Measurements from ENCODE around the gene MDC1. TPM values are rescaled to one million over a fixed set of nuclear protein-coding genes. Genes with fewer than 3 reads are reported as not detected.

The MDC1 gene
- total and polyA plus RNA-seq, 2 of the 13 experiments (the other 11 are each of a cell fraction or from before 2014, with no cell fraction given): 8.4 to 14.0 TPM

DNA sequence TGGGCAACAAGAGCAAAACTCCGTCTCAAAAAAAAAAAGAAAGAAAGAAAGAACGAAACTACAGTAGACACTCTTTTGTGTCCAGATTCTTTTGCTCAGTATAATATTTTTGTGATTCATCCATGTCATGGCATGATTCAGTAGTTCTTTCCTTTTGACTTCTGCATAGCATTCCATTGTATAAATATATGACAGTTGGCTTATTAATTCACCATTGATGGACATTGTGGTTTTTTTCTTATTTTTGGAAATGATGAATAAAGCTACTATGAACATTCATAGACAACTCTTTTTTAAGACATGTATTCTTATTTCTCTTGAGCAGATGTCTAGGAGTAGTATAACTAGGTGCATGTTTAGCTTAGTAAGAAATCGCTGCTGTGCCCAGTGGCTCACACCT is 37.5 kb upstream of the MDC1 start:
- Histone ChIP-seq H3K9ac (ENCODE audit: insufficient read depth, low read depth, low read length) (no peak overlapping the region), H4K20me1 (ENCODE audit: insufficient read depth, low read length) (no peaks in the 10 kb centered on the region), H3K27me3 (ENCODE audit: control insufficient read depth in 1 of 2, insufficient read depth in 2 of 2, low read length in 2 of 2) (no peaks in the 10 kb centered on the region), H3K36me3 (replicated peaks in 1 of 2; ENCODE audit: control insufficient read depth in 1 of 2, insufficient read depth in 2 of 2, low read length in 2 of 2) (no peaks in the 10 kb centered on the region), H3K9me3 (ENCODE audit: low read length) (no peaks in the 10 kb centered on the region), H2AFZ (ENCODE audit: low read length) (no peak overlapping the region), H3K79me2 (ENCODE audit: insufficient read depth, low read length) (no peaks in the 10 kb centered on the region), H3K27ac (ENCODE audit: extremely low read length, insufficient read depth, low read length) (no peak overlapping the region), H3K4me3 (replicated peaks in 1 of 3; ENCODE audit: insufficient read depth in 1 of 3, low read depth in 2 of 3, low read length in 3 of 3) (no peak overlapping the region), H3K4me2 (ENCODE audit: low read depth, low read length) (no peak overlapping the region), H3K4me1 (ENCODE audit: insufficient read depth, low read length) (peaks cover 62% of the 10 kb centered on the region)
- FAIRE-seq: no peak
- intact Hi-C loops (cut with micrococcal nuclease; ENCODE audit: unreplicated experiment): no loop called here
- TF ChIP-seq HCFC1 (IDR thresholded peaks at IDR 0.05; ENCODE audit: low read depth, low read length) (no peak), ATF7-NPFF (CRISPR knock-in tag; IDR thresholded peaks at IDR 0.05; ENCODE audit: low read depth) (no peak), ZNF776 (CRISPR knock-in tag; IDR thresholded peaks at IDR 0.05) (no peak), REL (CRISPR knock-in tag; conservative IDR thresholded peaks at IDR 0.05) (no peak), KLF11 (CRISPR knock-in tag; IDR thresholded peaks at IDR 0.05) (no peak), MLLT10 (CRISPR knock-in tag; IDR thresholded peaks at IDR 0.05) (no peak), SYNCRIP (IDR thresholded peaks at IDR 0.05; ENCODE audit: insufficient read depth, low read depth, low read length) (no peak), ZNF547 (CRISPR knock-in tag; IDR thresholded peaks at IDR 0.05) (no peak), REPIN1 (CRISPR knock-in tag; IDR thresholded peaks at IDR 0.05; ENCODE audit: borderline replicate concordance, low read depth) (no peak)
- TF ChIP-seq, protein P1, sequence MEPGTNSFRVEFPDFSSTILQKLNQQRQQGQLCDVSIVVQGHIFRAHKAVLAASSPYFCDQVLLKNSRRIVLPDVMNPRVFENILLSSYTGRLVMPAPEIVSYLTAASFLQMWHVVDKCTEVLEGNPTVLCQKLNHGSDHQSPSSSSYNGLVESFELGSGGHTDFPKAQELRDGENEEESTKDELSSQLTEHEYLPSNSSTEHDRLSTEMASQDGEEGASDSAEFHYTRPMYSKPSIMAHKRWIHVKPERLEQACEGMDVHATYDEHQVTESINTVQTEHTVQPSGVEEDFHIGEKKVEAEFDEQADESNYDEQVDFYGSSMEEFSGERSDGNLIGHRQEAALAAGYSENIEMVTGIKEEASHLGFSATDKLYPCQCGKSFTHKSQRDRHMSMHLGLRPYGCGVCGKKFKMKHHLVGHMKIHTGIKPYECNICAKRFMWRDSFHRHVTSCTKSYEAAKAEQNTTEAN (CRISPR knock-in tag; conservative IDR thresholded peaks at IDR 0.05): no peak
- TF ChIP-seq, protein P2, sequence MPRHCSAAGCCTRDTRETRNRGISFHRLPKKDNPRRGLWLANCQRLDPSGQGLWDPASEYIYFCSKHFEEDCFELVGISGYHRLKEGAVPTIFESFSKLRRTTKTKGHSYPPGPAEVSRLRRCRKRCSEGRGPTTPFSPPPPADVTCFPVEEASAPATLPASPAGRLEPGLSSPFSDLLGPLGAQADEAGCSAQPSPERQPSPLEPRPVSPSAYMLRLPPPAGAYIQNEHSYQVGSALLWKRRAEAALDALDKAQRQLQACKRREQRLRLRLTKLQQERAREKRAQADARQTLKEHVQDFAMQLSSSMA (CRISPR knock-in tag; IDR thresholded peaks at IDR 0.05): no peak
- TF ChIP-seq, protein P3, sequence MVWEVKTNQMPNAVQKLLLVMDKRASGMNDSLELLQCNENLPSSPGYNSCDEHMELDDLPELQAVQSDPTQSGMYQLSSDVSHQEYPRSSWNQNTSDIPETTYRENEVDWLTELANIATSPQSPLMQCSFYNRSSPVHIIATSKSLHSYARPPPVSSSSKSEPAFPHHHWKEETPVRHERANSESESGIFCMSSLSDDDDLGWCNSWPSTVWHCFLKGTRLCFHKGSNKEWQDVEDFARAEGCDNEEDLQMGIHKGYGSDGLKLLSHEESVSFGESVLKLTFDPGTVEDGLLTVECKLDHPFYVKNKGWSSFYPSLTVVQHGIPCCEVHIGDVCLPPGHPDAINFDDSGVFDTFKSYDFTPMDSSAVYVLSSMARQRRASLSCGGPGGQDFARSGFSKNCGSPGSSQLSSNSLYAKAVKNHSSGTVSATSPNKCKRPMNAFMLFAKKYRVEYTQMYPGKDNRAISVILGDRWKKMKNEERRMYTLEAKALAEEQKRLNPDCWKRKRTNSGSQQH (CRISPR knock-in tag; IDR thresholded peaks at IDR 0.05; ENCODE audit: low read depth): no peak
- TF ChIP-seq, protein P4, sequence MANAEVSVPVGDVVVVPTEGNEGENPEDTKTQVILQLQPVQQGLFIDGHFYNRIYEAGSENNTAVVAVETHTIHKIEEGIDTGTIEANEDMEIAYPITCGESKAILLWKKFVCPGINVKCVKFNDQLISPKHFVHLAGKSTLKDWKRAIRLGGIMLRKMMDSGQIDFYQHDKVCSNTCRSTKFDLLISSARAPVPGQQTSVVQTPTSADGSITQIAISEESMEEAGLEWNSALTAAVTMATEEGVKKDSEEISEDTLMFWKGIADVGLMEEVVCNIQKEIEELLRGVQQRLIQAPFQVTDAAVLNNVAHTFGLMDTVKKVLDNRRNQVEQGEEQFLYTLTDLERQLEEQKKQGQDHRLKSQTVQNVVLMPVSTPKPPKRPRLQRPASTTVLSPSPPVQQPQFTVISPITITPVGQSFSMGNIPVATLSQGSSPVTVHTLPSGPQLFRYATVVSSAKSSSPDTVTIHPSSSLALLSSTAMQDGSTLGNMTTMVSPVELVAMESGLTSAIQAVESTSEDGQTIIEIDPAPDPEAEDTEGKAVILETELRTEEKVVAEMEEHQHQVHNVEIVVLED (CRISPR knock-in tag; IDR thresholded peaks at IDR 0.05; ENCODE audit: borderline replicate concordance): no peak
- TF ChIP-seq, protein P5, sequence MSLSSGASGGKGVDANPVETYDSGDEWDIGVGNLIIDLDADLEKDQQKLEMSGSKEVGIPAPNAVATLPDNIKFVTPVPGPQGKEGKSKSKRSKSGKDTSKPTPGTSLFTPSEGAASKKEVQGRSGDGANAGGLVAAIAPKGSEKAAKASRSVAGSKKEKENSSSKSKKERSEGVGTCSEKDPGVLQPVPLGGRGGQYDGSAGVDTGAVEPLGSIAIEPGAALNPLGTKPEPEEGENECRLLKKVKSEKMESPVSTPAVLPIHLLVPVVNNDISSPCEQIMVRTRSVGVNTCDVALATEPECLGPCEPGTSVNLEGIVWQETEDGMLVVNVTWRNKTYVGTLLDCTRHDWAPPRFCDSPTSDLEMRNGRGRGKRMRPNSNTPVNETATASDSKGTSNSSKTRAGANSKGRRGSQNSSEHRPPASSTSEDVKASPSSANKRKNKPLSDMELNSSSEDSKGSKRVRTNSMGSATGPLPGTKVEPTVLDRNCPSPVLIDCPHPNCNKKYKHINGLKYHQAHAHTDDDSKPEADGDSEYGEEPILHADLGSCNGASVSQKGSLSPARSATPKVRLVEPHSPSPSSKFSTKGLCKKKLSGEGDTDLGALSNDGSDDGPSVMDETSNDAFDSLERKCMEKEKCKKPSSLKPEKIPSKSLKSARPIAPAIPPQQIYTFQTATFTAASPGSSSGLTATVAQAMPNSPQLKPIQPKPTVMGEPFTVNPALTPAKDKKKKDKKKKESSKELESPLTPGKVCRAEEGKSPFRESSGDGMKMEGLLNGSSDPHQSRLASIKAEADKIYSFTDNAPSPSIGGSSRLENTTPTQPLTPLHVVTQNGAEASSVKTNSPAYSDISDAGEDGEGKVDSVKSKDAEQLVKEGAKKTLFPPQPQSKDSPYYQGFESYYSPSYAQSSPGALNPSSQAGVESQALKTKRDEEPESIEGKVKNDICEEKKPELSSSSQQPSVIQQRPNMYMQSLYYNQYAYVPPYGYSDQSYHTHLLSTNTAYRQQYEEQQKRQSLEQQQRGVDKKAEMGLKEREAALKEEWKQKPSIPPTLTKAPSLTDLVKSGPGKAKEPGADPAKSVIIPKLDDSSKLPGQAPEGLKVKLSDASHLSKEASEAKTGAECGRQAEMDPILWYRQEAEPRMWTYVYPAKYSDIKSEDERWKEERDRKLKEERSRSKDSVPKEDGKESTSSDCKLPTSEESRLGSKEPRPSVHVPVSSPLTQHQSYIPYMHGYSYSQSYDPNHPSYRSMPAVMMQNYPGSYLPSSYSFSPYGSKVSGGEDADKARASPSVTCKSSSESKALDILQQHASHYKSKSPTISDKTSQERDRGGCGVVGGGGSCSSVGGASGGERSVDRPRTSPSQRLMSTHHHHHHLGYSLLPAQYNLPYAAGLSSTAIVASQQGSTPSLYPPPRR (CRISPR knock-in tag; IDR thresholded peaks at IDR 0.05; ENCODE audit: borderline replicate concordance): no peak
- no peak for ATAC-seq
- no TSS peak for BruUV-seq (replicated peaks)
- in situ Hi-C loops (cut with HindIII; ENCODE audit: extremely low pct_ligation_motif_present, low pct_unique_long_range_greater_than_20kb): no loop called here
- ChIA-PET CTCF (ENCODE audit: low intra/inter-chr PET ratio, low total read pairs) (no interaction called here), POLR2A (interaction anchor here (1.1 to 5.9 kb wide), 2 partner anchors 10 kb away, joined by 4 to 113 read pairs; partner anchors contain the start of genes FLOT1 and IER3)
- 93% methylated on average over 3 of the region's 3 CpGs for WGBS (ENCODE audit: low lambda C conversion rate)
- no peak for DNase-seq (ENCODE audit: low spot score)

Data from HepG2 (cell line).